Measurements from ENCODE around the gene GP1BB.

- TF ChIP-seq RAD21 (IDR thresholded peaks at IDR 0.05; ENCODE audit: low read depth): no peak
- TF ChIP-seq REST (IDR thresholded peaks at IDR 0.05; ENCODE audit: low read depth): no peak
- no peak for TF ChIP-seq USF1 (IDR thresholded peaks at IDR 0.05)
Measured at GRCh38 chr22:19716829-19717105, 6.6 kb upstream of the GP1BB start.
